T47D (cell line): ENCODE measurements around the gene SS18L1.

Experiments used
- DNase-seq, 2 experiments: peaks; one replicate each; pipeline versions ENCODE4 v3.0.0 to v3.0.0-alpha.2; 2011 to 2012; ENCODE audit warnings: low read depth in 1 of 2, low spot score in 1 of 2
- JUND ChIP-seq: IDR thresholded peaks from 2 replicates; pipeline ENCODE4 v1.6.1; 2012; ENCODE audit warnings: low read depth
- in situ Hi-C: cut with HindIII; loops from 2 replicates; pipeline ENCODE4 v1.10.0; 2016; ENCODE audit warnings: low sequenced_read_pairs, low pct_unique_long_range_greater_than_20kb

SS18L1 gene

GRCh38 chr20:62157387-62158087, 14.0 kb downstream of the SS18L1 start:
- in situ Hi-C loops: no loop called here
- TF ChIP-seq JUND: no peak
- DNase-seq: no peak

DNA sequence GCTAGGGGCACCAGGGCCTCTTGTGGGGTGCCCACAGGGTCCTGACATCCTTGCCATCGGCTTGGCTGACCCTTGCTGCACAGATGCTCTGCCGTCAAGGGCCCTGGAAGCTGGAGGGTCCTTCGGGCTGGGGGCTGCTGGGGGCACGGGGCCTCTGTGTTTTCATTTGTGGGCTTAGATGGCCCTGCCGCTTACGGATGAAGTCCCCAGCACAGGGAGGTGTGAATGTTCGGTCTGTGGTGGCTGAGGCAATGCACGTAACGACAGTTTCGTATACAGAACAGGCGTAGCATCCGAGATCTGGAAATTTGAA, 14.5 kb downstream of the SS18L1 start:
- no peak for DNase-seq
- in situ Hi-C loops: no loop called here
- TF ChIP-seq JUND: no peak

GRCh38 chr20:62158541-62158940, 15.0 kb downstream of the SS18L1 start:
- in situ Hi-C loops: no loop called here

DNA sequence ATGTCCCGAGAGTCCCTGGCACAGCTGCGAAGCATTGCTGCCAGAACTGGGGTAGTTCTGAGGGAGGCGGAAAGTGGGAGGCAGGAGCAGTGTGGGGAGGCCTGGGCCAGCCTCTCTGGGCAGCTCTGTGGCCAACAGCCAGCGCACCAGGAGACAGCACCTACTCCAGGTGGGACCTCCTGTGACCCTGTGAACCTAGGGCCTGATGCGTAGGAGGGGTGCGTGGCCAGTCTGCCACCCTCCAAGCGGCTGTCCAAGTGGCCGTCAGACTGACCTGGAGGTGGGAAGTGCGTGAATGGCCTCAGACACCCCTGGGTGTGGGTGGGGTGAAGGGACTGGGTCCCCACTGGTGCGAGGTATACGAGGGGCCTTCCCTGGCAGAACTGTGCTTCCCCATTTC, 15.5 kb downstream of the SS18L1 start:
- no peak for DNase-seq
- in situ Hi-C loops: no loop called here
- TF ChIP-seq JUND: no peak

More at GRCh38 chr20:62158541-62158940, 15.0 kb downstream of the SS18L1 start:
- DNase-seq: no peak
- TF ChIP-seq JUND: no peak

DNA sequence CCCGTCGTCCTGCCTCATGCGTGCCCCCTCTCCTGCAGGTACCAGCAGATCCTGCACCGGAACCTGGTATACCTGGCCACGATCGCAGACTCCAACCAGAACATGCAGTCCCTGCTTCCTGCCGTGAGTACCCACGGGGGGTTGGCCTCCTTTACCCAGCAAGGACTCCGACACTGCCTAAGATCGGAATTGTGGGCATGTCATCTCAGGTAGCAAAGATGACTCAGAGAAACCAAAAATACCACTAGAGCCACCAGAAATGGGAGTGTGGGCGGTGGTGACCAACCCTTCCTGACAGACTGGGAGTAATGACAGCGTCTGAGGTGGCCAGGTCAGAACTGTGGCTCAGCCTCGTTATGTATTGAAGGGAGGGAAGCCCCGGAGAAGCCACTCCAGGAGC, 16.3 kb downstream of the SS18L1 start:
- in situ Hi-C loops: no loop called here
- DNase-seq: no peak
- TF ChIP-seq JUND: no peak

- in situ Hi-C loops: no loop called here
- no peak for TF ChIP-seq JUND
Measured at GRCh38 chr20:62160253-62160652, 16.7 kb downstream of the SS18L1 start.

DNA sequence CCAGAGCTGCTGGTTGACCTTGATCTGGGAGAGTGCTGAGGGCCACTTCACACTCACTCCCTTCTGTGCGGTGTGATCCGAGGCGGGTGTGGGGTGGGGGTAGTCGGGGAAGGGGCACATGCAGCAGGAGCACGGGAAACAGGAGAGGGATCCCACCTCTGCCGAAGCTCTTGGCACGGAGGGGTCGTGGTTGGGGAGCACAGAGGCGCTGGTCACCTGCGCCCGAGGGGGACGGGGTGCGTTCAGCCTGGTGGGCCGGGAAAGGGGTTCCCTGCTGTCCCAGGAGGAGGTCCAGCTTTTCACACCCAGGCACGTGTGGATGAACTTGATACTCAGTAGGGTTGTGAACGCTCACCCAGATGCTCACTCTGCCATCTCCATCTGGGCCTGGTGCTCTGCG, 17.3 kb downstream of the SS18L1 start:
- no peak for DNase-seq

More at GRCh38 chr20:62160253-62160652, 16.7 kb downstream of the SS18L1 start:
- no peak for DNase-seq

GRCh38 chr20:62161347-62161746, 17.8 kb downstream of the SS18L1 start:
- in situ Hi-C loops: no loop called here
- no peak for TF ChIP-seq JUND
- no peak for DNase-seq

More for the DNA sequence above, 17.3 kb downstream of the SS18L1 start:
- no peak for TF ChIP-seq JUND
- in situ Hi-C loops: no loop called here

- no peak for TF ChIP-seq JUND
- no peak for DNase-seq
- in situ Hi-C loops: no loop called here
Measured at GRCh38 chr20:62162765-62163484, 19.4 kb downstream of the SS18L1 start.

- no peak for TF ChIP-seq JUND
- no peak for DNase-seq
- in situ Hi-C loops: no loop called here
Measured at GRCh38 chr20:62163485-62163865, 19.9 kb downstream of the SS18L1 start.

GRCh38 chr20:62163986-62164762, 20.6 kb downstream of the SS18L1 start:
- in situ Hi-C loops: no loop called here
- no peak for TF ChIP-seq JUND

GRCh38 chr20:62164879-62165761, 21.6 kb downstream of the SS18L1 start:
- in situ Hi-C loops: no loop called here
- no peak for DNase-seq

More at GRCh38 chr20:62163986-62164762, 20.6 kb downstream of the SS18L1 start:
- DNase-seq: no peak

More at GRCh38 chr20:62164879-62165761, 21.6 kb downstream of the SS18L1 start:
- TF ChIP-seq JUND: no peak
